Ascending aorta (tissue), 2 donors: Measurements from ENCODE around the gene ZNF568. TPM values are rescaled to one million over a fixed set of nuclear protein-coding genes. Genes with fewer than 3 reads are reported as not detected.

ENCODE experiments used
- DNase-seq, 2 donors: peaks; one replicate each; pipeline ENCODE4 v3.0.0-alpha.2; 2019; ENCODE audit warnings: low spot score in 2 of 2
- H3K27ac ChIP-seq, 2 donors: fragments of 200-600 bp; sonication (generic); one replicate each; pipeline ENCODE4 v1.5.1; 2016 to 2017; ENCODE audit warnings: mild to moderate bottlenecking in 1 of 2
- H3K27me3 ChIP-seq: fragments of 200-600 bp; sonication (generic); one replicate; pipeline ENCODE4 v1.5.1; 2017
- H3K36me3 ChIP-seq, 2 donors: fragments of 200-600 bp; sonication (generic); one replicate each; pipeline ENCODE4 v1.5.1; 2016
- H3K4me1 ChIP-seq, 2 donors: fragments of 200-600 bp; sonication (generic); one replicate each; pipeline ENCODE4 v1.5.1; 2016 to 2017; ENCODE audit warnings: mild to moderate bottlenecking in 1 of 2
- H3K4me3 ChIP-seq, 2 donors: fragments of 200-600 bp; sonication (generic); one replicate each; pipeline ENCODE4 v1.5.1; 2016 to 2017; ENCODE audit warnings: mild to moderate bottlenecking in 1 of 2
- H3K9me3 ChIP-seq, 2 donors: fragments of 200-600 bp; sonication (generic); one replicate each; pipeline ENCODE4 v1.5.1; 2016
- intact Hi-C: fragments of 100-400 bp; cut with DNase I; formaldehyde crosslinking; loops from one replicate; pipeline ENCODE4 v1.15.1; 2023
- total RNA-seq: library from RNA; depleted of rRNA; stranded (reverse); fragments of >200 nt; gene quantifications from one replicate; pipeline ENCODE4 v1.1.0, GENCODE V29; 2016
- TF ChIP-seq, protein P1 (sequence below), 3 experiments: fragments of 200-600 bp in 2 of 3; fragments of 450-650 bp in 1 of 3; sonication (generic) in 2 of 3; IDR thresholded peaks; one replicate each; pipeline ENCODE4 v1.5.1; 2016 to 2019; ENCODE audit warnings: antibody characterized with exemption in 3 of 3, mild to moderate bottlenecking in 1 of 3, moderate library complexity in 1 of 3

Gene ZNF568
- total RNA-seq, 1 donor from 2014 or later: 2.4 TPM

DNA sequence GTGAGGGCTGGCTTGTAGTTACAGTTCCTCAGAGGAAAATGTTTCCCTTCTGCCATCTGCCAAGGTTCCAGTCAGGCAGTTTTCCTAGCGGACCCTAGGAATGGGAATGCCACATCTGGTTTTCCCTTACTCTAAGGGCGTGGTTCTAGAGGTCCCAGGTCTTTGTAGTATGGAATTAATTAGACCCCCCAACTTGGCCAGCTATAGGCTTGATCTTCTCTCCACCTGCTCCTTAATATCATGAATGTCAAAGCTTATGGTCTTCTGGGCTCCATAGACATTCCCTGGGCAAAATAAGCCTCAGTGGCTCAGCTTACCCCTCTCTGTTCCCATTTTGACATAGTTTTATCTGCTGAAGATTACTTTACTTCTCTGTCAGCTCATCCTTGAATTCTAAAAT lies 70.0 kb downstream of the ZNF568 start:
- Histone ChIP-seq H3K27ac (no peak overlapping the region), H3K36me3 (peaks cover 15 to 60% of the 10 kb centered on the region in 2 donors), H3K4me3 (no peak overlapping the region), H3K4me1 (no peaks in the 10 kb centered on the region), H3K9me3 (peaks cover 0 to 66% of the 10 kb centered on the region in 2 donors), H3K27me3 (no peaks in the 10 kb centered on the region)
- no peak for DNase-seq
- intact Hi-C loops: no loop called here
- TF ChIP-seq, protein P1, sequence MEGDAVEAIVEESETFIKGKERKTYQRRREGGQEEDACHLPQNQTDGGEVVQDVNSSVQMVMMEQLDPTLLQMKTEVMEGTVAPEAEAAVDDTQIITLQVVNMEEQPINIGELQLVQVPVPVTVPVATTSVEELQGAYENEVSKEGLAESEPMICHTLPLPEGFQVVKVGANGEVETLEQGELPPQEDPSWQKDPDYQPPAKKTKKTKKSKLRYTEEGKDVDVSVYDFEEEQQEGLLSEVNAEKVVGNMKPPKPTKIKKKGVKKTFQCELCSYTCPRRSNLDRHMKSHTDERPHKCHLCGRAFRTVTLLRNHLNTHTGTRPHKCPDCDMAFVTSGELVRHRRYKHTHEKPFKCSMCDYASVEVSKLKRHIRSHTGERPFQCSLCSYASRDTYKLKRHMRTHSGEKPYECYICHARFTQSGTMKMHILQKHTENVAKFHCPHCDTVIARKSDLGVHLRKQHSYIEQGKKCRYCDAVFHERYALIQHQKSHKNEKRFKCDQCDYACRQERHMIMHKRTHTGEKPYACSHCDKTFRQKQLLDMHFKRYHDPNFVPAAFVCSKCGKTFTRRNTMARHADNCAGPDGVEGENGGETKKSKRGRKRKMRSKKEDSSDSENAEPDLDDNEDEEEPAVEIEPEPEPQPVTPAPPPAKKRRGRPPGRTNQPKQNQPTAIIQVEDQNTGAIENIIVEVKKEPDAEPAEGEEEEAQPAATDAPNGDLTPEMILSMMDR (IDR thresholded peaks at IDR 0.05): no peak

DNA sequence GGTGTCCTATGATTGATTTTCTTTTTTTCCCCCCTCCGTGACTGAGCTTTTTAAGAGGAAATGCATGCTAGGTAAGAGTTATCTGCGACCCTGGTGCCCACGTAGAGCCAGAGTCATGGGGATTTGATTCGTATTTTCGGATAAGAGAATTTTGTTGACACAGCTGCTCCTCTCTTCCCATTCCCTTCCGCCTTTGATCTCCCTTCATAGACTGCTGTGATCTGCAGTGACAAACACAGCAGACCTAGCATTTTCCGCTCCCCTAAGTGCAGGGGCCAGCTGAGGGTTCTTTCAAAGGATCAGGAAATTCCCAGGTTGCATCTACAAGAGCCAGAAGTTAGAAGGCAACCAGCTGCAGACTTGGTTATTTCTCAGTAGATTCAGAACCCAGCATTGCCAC lies 70.5 kb downstream of the ZNF568 start:
- Histone ChIP-seq H3K36me3 (peaks cover 18 to 60% of the 10 kb centered on the region in 2 donors), H3K4me3 (no peak overlapping the region), H3K4me1 (no peaks in the 10 kb centered on the region), H3K27ac (no peak overlapping the region), H3K27me3 (no peaks in the 10 kb centered on the region), H3K9me3 (peaks cover 0 to 71% of the 10 kb centered on the region in 2 donors)
- intact Hi-C loops: no loop called here
- TF ChIP-seq, protein P1 (IDR thresholded peaks at IDR 0.05): no peak
- no peak for DNase-seq

DNA sequence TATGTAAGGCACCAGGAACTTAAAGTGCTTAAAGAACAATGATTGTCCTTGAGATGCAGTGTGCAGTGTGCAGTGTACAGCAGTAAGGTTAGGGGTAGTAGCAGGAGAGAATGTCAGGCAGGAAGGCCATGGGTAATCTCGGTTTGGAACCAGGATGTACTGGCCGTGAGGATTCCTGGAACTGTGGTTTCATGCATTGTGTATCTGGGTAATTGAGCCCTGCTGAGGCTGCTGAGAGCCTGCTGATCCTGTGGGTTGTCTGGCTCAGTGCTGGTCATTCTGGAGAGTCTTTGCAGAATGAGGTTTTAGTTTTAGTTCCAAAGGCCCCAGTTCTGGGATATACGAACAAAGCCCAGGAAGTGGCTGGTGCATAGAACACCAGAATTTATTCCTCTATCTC lies 71.0 kb downstream of the ZNF568 start:
- H3K4me3 ChIP-seq: no peak overlapping the region
- no peaks in the 10 kb centered on the region for H3K4me1 ChIP-seq
- TF ChIP-seq, protein P1 (IDR thresholded peaks at IDR 0.05): no peak
- peaks cover 23 to 60% of the 10 kb centered on the region in 2 donors for H3K36me3 ChIP-seq
- peaks cover 0 to 71% of the 10 kb centered on the region in 2 donors for H3K9me3 ChIP-seq
- intact Hi-C loops: no loop called here
- no peaks in the 10 kb centered on the region for H3K27me3 ChIP-seq
- DNase-seq: no peak
- no peak overlapping the region for H3K27ac ChIP-seq

DNA sequence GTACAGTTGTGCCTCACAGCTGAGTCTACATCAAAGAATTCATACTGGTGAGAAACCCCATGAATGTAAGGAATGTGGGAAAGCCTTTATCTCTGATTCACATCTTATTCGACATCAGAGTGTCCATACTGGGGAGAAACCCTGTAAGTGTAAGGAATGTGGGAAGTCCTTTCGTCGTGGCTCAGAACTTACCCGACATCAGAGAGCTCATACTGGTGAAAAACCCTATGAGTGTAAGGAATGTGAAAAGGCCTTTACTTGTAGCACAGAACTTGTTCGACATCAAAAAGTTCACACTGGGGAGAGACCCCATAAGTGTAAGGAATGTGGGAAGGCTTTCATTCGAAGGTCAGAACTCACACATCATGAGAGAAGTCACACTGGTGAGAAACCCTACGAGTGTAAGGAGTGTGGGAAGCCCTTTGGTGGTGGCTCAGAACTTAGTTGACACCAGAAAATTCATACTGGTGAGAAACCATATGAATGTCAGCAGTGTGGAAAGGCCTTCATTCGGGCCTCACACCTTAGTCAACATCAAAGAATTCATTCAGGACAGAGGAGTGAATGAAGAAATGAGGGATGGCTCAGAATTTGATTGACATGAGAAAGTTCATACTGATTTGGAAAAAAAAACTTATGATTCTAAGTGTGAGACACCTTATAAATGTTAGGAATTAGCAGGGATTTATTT lies 81.2 kb downstream of the ZNF568 start:
- intact Hi-C loops: no loop called here
- Histone ChIP-seq H3K9me3 (peaks cover 13 to 95% of the 10 kb centered on the region in 2 donors), H3K36me3 (peaks cover 44 to 56% of the 10 kb centered on the region in 2 donors), H3K27ac (no peak overlapping the region), H3K27me3 (no peaks in the 10 kb centered on the region), H3K4me1 (no peaks in the 10 kb centered on the region), H3K4me3 (no peak overlapping the region)
- TF ChIP-seq, protein P1 (IDR thresholded peaks at IDR 0.05): no peak
- DNase-seq: no peak

DNA sequence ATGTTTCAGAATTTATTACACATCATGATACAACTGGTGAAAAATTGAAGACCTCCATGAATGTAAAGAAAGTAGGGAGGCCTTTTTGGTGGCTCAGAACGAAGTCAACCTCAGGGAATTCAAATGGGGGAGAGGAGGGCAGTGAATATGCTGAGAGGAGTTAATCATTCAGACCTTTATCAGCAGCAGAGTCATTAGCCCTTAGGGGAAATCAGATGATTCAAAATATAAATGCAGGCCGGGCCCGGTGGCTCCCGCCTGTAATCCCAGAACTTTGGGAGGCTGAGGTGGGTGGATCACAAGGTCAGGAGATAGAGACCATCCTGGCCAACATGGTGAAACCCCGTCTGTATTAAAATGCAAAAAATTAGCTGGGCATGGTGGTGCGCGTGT lies 81.7 kb downstream of the ZNF568 start:
- TF ChIP-seq, protein P1 (IDR thresholded peaks at IDR 0.05): no peak
- Histone ChIP-seq H3K9me3 (peaks cover 13 to 95% of the 10 kb centered on the region in 2 donors), H3K36me3 (peaks cover 39 to 50% of the 10 kb centered on the region in 2 donors), H3K27me3 (no peaks in the 10 kb centered on the region), H3K4me3 (no peak overlapping the region), H3K27ac (no peak overlapping the region), H3K4me1 (no peaks in the 10 kb centered on the region)
- intact Hi-C loops: no loop called here
- DNase-seq: no peak
